Suprapubic skin (tissue), 4 donors: Measurements from ENCODE around the gene MANF. TPM values are rescaled to one million over a fixed set of nuclear protein-coding genes. Genes with fewer than 3 reads are reported as not detected.

Source experiments
- DNase-seq, 2 donors: peaks; one replicate each; pipeline ENCODE4 v3.0.0-alpha.2; 2019; ENCODE audit warnings: low spot score in 2 of 2
- H3K27ac ChIP-seq: fragments of 200-600 bp; sonication (generic); one replicate; pipeline ENCODE4 v1.5.1; 2019
- H3K27me3 ChIP-seq: fragments of 200-600 bp; sonication (generic); one replicate; pipeline ENCODE4 v1.5.1; 2019
- H3K36me3 ChIP-seq: fragments of 200-600 bp; sonication (generic); one replicate; pipeline ENCODE4 v1.5.1; 2019
- H3K4me1 ChIP-seq: fragments of 200-600 bp; sonication (generic); one replicate; pipeline ENCODE4 v1.5.1; 2019
- H3K4me3 ChIP-seq: fragments of 200-600 bp; sonication (generic); one replicate; pipeline ENCODE4 v1.5.1; 2019; ENCODE audit warnings: mild to moderate bottlenecking
- H3K9me3 ChIP-seq: fragments of 200-600 bp; sonication (generic); one replicate; pipeline ENCODE4 v1.5.1; 2019
- CTCF ChIP-seq, 2 donors: fragments of 200-600 bp in 1 of 2; fragments of 450-650 bp in 1 of 2; sonication (generic) in 1 of 2; IDR thresholded peaks; one replicate each; pipeline ENCODE4 v1.5.1; 2016 to 2019; ENCODE audit warnings: antibody characterized with exemption in 2 of 2, mild to moderate bottlenecking in 1 of 2, moderate library complexity in 1 of 2
- EP300 ChIP-seq: sonication (generic); formaldehyde crosslinking; IDR thresholded peaks from one replicate; pipeline ENCODE4 v1.6.1; 2017; ENCODE audit warnings: antibody characterized with exemption
- POLR2A ChIP-seq, 2 donors: fragments of 450-650 bp; IDR thresholded peaks; one replicate each; pipeline ENCODE4 v1.6.1; 2017; ENCODE audit warnings: antibody characterized with exemption in 2 of 2, mild to moderate bottlenecking in 2 of 2, moderate library complexity in 2 of 2
- POLR2AphosphoS5 ChIP-seq, 3 donors: sonication (generic); formaldehyde crosslinking; IDR thresholded peaks; one replicate each; pipeline ENCODE4 v1.6.1; 2017; ENCODE audit warnings: antibody characterized with exemption in 3 of 3
- WGBS: methylation state at CpG from one replicate; pipeline ENCODE4 v1.1.5; 2018; 5-methylcytosine and 5-hydroxymethylcytosine counted together
- total RNA-seq, 4 donors: library from RNA; depleted of rRNA; stranded (reverse); fragments of >200 nt; gene quantifications; one replicate each; pipeline ENCODE4 v1.1.0, GENCODE V29; 2016

Gene MANF
- total RNA-seq, 4 donors from 2014 or later = 21.7 to 64.0 (median 52.8) TPM

- Histone ChIP-seq H3K9me3 (no peaks in the 10 kb centered on the region), H3K4me3 (no peak overlapping the region), H3K36me3 (peaks cover 61% of the 10 kb centered on the region), H3K27ac (no peak overlapping the region), H3K4me1 (no peaks in the 10 kb centered on the region), H3K27me3 (no peaks in the 10 kb centered on the region)
- DNase-seq = no peak
- 96% methylated on average over 5 of the region's 5 CpGs for WGBS
- TF ChIP-seq EP300 (no peak), POLR2AphosphoS5 (IDR thresholded peaks at IDR 0.05) (no peak), CTCF (IDR thresholded peaks at IDR 0.05) (no peak), POLR2A (IDR thresholded peaks at IDR 0.05) (no peak)
Measured at GRCh38 chr3:51434110-51434509, 49.0 kb downstream of the MANF start.

- Histone ChIP-seq H3K9me3 (no peaks in the 10 kb centered on the region), H3K4me1 (no peaks in the 10 kb centered on the region), H3K27ac (no peak overlapping the region), H3K36me3 (peaks cover 62% of the 10 kb centered on the region), H3K4me3 (no peak overlapping the region), H3K27me3 (no peaks in the 10 kb centered on the region)
- TF ChIP-seq EP300 (no peak), CTCF (IDR thresholded peaks at IDR 0.05) (peak in 1 of 2 donors; percentile 59)
- DNase-seq = no peak
Measured at GRCh38 chr3:51434746-51435327, 49.7 kb downstream of the MANF start.

GRCh38 chr3:51436998-51437639 is 52.0 kb downstream of the MANF start:
- H3K36me3 ChIP-seq = peaks cover 61% of the 10 kb centered on the region
- H3K27ac ChIP-seq = no peak overlapping the region
- DNase-seq = no peak
- no peak overlapping the region for H3K4me3 ChIP-seq
- H3K4me1 ChIP-seq = no peaks in the 10 kb centered on the region
- WGBS = 92% methylated on average over 8 of the region's 8 CpGs
- H3K27me3 ChIP-seq = no peaks in the 10 kb centered on the region
- no peaks in the 10 kb centered on the region for H3K9me3 ChIP-seq
- TF ChIP-seq CTCF (IDR thresholded peaks at IDR 0.05) (no peak), POLR2A (IDR thresholded peaks at IDR 0.05) (no peak), POLR2AphosphoS5 (IDR thresholded peaks at IDR 0.05) (no peak)

Other genes with a start within 250 kb of the MANF start
- 10 to 100 TPM; 33.6 to 50.9 (median 41.7) TPM for gene RBM15B, start 6.0 kb downstream of the MANF start, total RNA-seq
- 10 to 100 TPM; 18.9 to 29.9 (median 23.7) TPM for gene DCAF1, start 114.7 kb downstream of the MANF start, total RNA-seq
- gene RAD54L2, start 153.4 kb downstream of the MANF start, total RNA-seq = 10 to 100 TPM; 15.0 to 36.5 (median 20.4) TPM